ENCODE results near the gene CAPN3.

The CAPN3 gene

DNA sequence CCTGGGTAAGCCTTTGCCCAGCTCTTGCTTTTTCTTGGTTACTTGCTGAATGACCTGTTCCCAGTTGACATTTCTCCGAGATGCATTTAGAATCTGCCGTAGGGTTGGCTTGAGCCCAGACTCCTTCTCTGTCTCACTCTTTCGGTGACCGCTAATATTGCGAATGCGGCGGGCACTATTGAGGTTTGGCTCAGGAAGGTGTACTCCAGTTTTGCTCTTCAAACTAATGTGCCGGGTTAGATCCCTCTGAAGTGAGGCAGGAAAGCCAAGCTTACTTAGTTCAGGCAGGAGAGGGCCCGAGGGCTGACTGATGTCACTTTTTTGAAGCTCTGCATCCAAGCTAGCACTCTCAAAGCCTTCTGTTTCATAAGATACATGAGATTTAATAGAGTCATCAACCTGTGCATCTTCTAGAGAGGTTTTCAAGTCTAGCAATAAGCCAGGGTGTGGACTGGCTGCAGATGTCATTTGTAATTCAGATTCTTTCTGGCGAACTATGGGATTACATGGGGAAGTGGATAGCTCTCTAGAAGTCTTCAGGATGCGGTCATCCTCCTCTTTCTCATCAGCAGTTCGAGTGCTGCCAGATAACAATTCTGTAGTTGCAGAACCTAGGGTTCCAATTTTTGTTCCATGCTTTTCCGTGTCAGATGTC lies 90.6 kb downstream of the CAPN3 start:
- in situ Hi-C loops (cut with MboI; ENCODE audit: low sequenced_read_pairs), result no loop called here

DNA sequence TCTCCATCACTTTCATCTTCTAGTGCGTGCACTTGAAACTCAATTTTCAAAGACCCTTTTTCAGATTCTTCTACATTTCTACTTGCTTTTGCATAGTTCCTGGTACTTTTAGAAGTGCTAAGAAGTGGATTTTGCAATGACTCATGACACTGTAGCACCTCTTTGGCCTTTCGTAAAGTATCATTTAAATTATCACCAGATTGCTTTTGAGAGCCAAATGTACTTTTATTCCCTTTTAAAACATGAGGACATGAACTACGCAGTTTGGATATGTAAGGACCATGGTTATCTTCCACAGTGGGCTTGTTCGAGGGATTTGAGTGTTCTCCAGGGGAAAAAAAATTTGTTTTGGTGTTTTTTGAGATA lies 91.1 kb downstream of the CAPN3 start:
- in situ Hi-C loops (cut with MboI; ENCODE audit: low sequenced_read_pairs), result no loop called here

DNA sequence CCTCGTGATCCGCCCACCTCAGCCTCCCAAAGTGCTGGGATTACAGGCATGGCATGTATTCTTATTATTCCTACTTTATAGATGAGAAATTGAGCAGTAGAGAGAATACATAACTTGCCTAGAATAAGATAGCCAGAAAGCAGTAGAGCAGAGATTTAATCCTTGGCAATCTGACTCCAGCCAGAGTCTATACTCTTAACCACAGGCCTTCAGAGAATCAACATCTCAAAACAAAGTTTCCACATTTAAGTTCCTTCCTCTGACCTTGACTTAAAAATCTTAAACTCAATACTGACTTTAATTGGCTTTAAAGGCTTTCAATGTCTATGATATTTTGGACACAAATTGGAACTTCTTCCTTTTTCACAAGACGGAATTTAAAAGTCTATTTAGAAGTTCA lies 94.5 kb downstream of the CAPN3 start:
- in situ Hi-C loops (cut with MboI; ENCODE audit: low sequenced_read_pairs), result no loop called here

DNA sequence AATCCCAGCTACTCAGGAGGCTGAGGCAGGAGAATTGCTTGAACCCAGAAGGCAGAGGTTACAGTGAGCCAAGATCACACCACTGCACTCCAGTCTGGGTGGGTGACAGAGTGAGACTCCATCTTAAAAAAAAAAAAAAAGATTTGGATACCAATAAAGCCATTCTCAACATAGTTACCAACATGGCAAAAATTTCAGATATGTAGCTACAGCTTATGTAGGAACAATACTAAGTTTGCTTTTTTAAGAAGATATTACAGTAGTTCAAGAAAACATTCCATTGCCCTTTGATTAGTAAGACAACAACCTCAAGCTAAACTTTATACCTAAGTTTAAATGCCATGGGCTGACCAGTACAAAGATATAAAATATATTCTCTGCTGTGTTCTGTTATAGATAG lies 97.2 kb downstream of the CAPN3 start:
- in situ Hi-C loops (cut with MboI; ENCODE audit: low sequenced_read_pairs), result no loop called here

DNA sequence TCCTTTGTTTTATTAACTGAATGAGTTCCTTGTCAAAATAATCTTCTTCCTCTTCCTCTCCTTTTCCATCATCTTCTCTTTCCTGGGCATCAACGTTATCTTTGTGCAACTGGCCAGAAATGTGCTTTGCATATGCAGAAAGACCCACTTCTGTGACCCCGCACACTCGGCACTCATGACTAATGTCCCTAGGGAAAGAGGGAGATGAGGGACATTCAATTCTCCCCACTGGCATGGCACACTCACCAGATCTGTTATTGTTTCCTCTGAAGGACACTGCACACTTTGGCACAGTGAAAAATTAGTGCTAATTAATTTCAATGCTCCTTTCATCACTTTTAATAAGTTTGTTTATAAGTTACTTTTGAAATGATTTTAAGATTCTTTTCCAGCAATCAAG lies 97.7 kb downstream of the CAPN3 start:
- in situ Hi-C loops (cut with MboI; ENCODE audit: low sequenced_read_pairs), result no loop called here

DNA sequence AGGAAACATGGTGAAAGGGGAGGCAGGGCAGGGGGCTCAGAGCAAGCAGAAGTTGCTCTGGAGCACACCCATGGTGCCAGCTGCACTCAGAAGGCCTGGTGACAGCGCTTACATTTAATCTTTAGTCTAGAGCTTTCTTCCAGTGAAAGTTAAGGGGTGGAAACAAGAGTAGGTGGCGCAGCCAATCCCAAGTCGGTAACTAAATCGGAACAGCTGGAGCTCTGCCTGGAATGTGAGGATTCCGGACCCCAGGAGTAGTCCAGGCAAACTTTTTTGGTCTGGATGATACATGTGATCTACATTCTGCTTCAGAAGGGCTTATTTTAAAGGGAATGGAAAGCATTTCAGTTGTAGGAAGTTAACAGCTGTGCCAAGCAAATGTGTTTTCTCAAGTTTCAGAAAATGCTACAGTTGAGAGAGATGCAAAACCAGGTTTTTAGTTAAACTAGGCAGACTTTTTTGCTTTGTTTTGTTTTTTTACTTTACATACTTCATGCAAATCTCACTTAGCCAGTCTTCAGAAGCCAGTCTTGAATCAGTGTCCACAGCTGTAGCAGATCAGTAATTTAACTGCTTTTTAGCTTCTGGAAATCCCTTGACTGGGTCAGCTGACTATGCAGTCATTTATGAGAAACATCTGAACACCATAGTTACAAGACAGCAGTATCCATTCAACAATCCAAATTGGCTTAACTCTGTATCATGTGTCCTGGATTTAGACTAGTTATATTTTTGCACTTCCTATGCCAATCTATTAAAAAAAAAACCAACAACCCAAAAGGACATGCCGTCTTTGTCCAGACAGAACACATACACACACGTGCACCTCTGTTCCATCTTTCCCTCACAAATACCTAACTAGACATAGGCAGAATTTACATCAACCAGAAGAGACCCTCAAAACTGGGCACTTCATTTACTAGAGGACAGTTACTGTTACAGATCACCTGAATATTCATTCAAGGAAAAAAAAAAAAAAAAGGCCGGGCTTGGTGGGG lies 98.4 kb downstream of the CAPN3 start:
- in situ Hi-C loops (cut with MboI; ENCODE audit: low sequenced_read_pairs), result no loop called here

DNA sequence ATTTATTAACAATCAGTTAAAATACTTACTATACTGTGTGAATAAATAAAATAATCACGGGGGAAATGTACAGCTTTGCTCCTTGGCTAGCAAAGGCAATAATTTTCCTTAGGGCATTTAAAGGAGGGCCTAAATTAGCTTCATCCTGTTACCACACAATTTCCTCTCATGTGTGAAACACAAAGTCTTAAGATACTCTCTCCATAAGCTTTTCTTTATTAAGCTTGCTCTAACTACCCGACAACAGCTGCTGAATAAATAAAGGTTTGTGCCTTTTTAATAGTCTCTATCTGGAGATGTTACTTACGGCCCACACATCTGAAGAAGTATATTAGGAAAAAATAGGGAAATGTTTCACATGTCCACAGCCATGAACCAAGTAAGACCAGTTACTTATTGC lies 102.0 kb downstream of the CAPN3 start:
- in situ Hi-C loops (cut with MboI; ENCODE audit: low sequenced_read_pairs), result no loop called here
